ENCODE results near the gene TRANK1. TPM values are rescaled to one million over a fixed set of nuclear protein-coding genes. Genes with fewer than 3 reads are reported as not detected.

Gene TRANK1
- total RNA-seq = 2.1 and 2.3 TPM in 2 replicates

DNA sequence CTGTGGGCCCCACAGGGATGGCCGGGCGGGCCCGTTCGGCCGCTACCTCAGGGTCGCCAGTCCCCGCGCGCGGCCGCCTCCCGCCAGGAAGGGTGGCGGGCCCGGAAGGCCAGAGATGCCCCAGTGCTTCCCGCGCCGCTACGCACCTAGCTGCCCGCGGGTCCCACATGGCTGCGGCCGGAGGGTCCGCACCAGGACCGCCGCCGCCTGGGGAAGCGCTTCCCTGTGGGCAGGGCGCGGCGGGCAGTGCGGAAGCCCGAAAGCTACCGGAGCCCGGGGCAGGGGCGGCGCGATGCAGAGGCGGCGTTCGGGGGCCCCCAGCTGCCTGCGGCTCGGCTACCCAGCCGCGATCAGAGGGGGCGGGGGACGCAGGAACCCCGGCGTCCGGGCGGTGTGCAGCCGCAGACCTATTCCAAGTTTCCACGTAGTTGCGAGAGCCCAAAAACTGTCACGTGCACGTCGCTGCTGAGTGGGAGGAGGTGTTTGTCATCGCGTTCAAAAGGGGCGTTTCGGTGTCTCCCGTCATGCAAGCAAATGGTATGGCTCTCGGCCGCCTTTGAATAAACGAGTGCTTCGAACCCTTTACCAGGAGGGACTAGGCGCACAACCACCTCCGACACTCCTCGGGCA, at the start of gene TRANK1:
Gene TRANK1, minus strand, starts transcription at position 414 of the 630 bp plus-strand sequence. Its CDS starts 245 bp downstream, at position 169.
- no peak within 1 kb of the TSS for H3K27ac Mint-ChIP-seq
- peaks cover 11% of the 10 kb centered on the region for H3K36me3 Mint-ChIP-seq (ENCODE audit: low read depth)
- intact Hi-C loops (cut with micrococcal nuclease) = loop anchor here (1.0 to 2.0 kb wide), 4 partner anchors 14 to 68 kb away; no protein-coding TSS in a partner anchor
- peak within 1 kb of the TSS; percentile 77 for H3K4me3 Mint-ChIP-seq
- DNase-seq = peak; percentile 90
- peaks cover 18% of the 10 kb centered on the region for H3K27me3 Mint-ChIP-seq
- peaks cover 12% of the 10 kb centered on the region for H3K4me1 Mint-ChIP-seq
- peaks cover 17% of the 10 kb centered on the region for H3K9me3 Mint-ChIP-seq

DNA sequence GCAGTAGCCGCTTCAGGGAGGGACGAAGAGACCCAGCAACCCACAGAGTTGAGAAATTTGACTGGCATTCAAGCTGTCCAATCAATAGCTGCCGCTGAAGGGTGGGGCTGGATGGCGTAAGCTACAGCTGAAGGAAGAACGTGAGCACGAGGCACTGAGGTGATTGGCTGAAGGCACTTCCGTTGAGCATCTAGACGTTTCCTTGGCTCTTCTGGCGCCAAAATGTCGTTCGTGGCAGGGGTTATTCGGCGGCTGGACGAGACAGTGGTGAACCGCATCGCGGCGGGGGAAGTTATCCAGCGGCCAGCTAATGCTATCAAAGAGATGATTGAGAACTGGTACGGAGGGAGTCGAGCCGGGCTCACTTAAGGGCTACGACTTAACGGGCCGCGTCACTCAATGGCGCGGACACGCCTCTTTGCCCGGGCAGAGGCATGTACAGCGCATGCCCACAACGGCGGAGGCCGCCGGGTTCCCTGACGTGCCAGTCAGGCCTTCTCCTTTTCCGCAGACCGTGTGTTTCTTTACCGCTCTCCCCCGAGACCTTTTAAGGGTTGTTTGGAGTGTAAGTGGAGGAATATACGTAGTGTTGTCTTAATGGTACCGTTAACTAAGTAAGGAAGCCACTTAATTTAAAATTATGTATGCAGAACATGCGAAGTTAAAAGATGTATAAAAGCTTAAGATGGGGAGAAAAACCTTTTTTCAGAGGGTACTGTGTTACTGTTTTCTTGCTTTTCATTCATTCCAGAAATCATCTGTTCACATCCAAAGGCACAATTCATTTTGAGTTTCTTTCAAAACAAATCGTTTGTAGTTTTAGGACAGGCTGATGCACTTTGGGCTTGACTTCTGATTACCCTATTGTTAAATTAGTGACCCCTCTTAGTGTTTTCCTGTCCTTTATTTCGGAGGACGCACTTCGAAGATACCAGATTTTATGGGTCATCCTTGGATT, 48.8 kb upstream of the TRANK1 start, which contains the start of gene MLH1:
Gene MLH1, plus strand, starts transcription at position 193 of the 958 bp plus-strand sequence. Its CDS starts 30 bp downstream, at position 223.
- Mint-ChIP-seq H3K27ac (no peak within 1 kb of the TSS), H3K36me3 (ENCODE audit: low read depth) (peaks cover 43% of the 10 kb centered on the region), H3K4me1 (peaks cover 38% of the 10 kb centered on the region), H3K9me3 (peaks cover 3% of the 10 kb centered on the region), H3K4me3 (no peak within 1 kb of the TSS), H3K27me3 (no peaks in the 10 kb centered on the region)
- intact Hi-C loops (cut with micrococcal nuclease) = loop anchor here (1.0 to 2.0 kb wide), 3 partner anchors 81 to 1143 kb away; partner anchors contain the start of gene ACAA1
- DNase-seq = peak; percentile 100

DNA sequence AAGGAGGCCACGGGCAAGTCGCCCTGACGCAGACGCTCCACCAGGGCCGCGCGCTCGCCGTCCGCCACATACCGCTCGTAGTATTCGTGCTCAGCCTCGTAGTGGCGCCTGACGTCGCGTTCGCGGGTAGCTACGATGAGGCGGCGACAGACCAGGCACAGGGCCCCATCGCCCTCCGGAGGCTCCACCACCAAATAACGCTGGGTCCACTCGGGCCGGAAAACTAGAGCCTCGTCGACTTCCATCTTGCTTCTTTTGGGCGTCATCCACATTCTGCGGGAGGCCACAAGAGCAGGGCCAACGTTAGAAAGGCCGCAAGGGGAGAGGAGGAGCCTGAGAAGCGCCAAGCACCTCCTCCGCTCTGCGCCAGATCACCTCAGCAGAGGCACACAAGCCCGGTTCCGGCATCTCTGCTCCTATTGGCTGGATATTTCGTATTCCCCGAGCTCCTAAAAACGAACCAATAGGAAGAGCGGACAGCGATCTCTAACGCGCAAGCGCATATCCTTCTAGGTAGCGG, 48.0 kb upstream of the TRANK1 start, which contains the start of gene EPM2AIP1:
Gene EPM2AIP1, minus strand, starts transcription at position 326 of the 520 bp plus-strand sequence. Its CDS starts 54 bp downstream, at position 272.
- Mint-ChIP-seq H3K27me3 (no peaks in the 10 kb centered on the region), H3K9me3 (peaks cover 4% of the 10 kb centered on the region), H3K36me3 (ENCODE audit: low read depth) (peaks cover 43% of the 10 kb centered on the region), H3K27ac (no peak within 1 kb of the TSS), H3K4me3 (no peak within 1 kb of the TSS), H3K4me1 (peaks cover 43% of the 10 kb centered on the region)
- DNase-seq = no peak
- intact Hi-C loops (cut with micrococcal nuclease) = loop anchor here (1.0 to 2.0 kb wide), 5 partner anchors 35 to 1144 kb away; partner anchors contain the start of gene ACAA1

DNA sequence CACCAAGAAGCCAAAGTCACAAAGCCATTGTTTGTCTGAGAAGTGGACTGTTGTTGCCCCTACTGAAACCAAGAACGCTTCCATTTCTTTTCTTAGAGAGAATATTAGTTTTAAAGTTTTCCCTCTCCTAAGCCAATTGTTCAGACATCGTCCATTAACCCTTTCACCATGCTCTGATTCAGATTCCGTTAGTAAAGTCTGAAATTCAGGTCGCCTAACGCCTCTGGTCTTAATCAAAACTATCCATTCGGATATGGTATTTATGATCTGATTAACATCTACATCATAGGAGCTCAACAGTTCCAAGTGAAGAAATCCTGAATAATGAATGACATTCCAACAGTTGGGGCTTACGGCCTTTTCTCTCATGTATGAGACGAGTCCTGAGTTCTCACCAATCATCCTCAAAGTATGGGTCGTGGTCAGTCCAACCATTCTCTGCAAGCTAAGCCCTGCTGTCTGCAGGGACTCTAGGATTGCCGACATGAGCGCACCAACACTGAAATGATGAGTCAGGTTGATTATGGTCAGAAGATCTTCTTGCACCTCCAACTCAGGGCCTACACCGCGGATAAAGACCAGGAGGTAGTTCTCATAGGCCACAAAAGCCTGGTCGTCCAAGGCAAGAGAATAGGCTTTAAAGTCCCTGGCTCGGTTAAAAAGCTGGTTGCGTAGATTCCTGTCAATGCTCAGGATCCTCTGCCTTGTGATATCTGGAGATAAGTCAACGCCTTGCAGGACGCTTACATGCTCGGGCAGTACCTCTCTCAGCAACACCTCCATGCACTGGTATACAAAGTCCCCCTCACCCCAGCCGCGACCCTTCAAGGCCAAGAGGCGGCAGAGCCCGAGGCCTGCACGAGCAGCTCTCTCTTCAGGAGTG, 47.3 kb upstream of the TRANK1 start:
- peaks cover 42% of the 10 kb centered on the region for H3K36me3 Mint-ChIP-seq (ENCODE audit: low read depth)
- H3K27me3 Mint-ChIP-seq = no peaks in the 10 kb centered on the region
- H3K4me3 Mint-ChIP-seq = no peak overlapping the region
- peaks cover 44% of the 10 kb centered on the region for H3K4me1 Mint-ChIP-seq
- DNase-seq = peak; percentile 55
- H3K9me3 Mint-ChIP-seq = peaks cover 5% of the 10 kb centered on the region
- no peak overlapping the region for H3K27ac Mint-ChIP-seq
- intact Hi-C loops (cut with micrococcal nuclease) = loop anchor here (1.0 to 2.0 kb wide), 3 partner anchors 34 to 1145 kb away; partner anchors contain the start of gene ACAA1

DNA sequence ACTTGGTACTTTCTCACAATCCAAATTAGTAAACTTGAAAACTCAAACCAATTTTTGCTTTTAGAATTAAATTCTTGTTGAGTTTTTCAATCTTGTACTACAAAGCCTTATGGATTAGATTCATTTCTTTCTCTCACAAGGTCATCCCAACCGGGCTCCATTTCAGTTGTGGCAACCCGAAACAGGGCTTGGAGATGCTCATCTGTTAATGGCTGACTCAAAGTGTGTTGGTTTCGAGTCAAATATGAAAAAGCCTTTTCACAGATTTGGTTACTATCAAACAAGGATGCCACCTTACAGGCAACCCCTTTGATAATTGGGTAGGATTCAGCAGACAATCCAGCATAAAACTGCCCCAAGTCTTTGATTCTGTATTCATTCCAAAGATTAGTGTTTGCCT, 46.3 kb upstream of the TRANK1 start:
- no peaks in the 10 kb centered on the region for H3K27me3 Mint-ChIP-seq
- H3K4me1 Mint-ChIP-seq = peaks cover 41% of the 10 kb centered on the region
- peaks cover 5% of the 10 kb centered on the region for H3K9me3 Mint-ChIP-seq
- no peak overlapping the region for H3K27ac Mint-ChIP-seq
- peaks cover 38% of the 10 kb centered on the region for H3K36me3 Mint-ChIP-seq (ENCODE audit: low read depth)
- H3K4me3 Mint-ChIP-seq = no peak overlapping the region
- intact Hi-C loops (cut with micrococcal nuclease) = no loop called here
- DNase-seq = peak; percentile 72

DNA sequence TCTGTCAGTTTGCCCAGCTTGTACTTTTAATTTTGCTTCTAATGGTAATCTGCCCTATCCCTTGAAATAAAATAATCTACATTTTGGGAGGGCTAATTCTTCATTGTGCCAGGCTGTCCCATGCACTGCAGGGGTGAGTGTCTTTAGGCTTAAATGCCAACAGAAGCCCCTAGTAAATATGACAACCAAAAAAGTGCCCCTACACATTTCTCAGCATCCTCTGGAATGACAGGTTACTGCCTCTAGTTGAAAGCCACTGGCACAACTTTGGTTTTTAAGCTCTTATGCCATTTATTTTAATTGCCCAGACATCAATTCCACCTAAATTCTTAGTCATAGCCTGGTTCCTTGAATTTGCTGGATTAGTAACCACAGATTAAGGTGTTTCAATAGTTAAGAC, 44.7 kb upstream of the TRANK1 start:
- Mint-ChIP-seq H3K4me1 (peaks cover 42% of the 10 kb centered on the region), H3K27me3 (no peaks in the 10 kb centered on the region), H3K36me3 (ENCODE audit: low read depth) (peaks cover 52% of the 10 kb centered on the region), H3K27ac (no peak overlapping the region), H3K4me3 (peak overlapping the region; percentile 70), H3K9me3 (peaks cover 5% of the 10 kb centered on the region)
- intact Hi-C loops (cut with micrococcal nuclease) = no loop called here
- no peak for DNase-seq

DNA sequence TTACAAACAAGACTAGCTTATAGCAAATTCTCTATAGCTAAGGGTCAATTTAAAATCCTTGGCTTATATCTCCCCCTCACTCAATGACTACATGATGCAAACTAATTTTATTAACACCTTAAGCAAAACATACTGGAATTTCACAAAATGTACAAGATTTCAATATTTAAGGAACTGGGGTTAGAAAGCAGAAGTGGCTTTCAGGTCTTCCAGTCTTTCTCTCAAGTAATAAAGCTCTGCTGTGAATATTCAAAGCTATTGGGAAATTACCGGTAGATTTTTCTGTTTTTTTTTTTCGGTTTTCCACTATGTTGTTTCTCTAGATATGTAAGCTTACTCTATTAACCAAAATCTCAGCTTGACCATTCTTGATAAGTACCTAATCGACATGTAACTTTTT, 44.2 kb upstream of the TRANK1 start:
- no peak for DNase-seq
- Mint-ChIP-seq H3K4me1 (peaks cover 39% of the 10 kb centered on the region), H3K27ac (no peak overlapping the region), H3K4me3 (peak overlapping the region; percentile 70), H3K9me3 (peaks cover 5% of the 10 kb centered on the region), H3K36me3 (ENCODE audit: low read depth) (peaks cover 53% of the 10 kb centered on the region), H3K27me3 (no peaks in the 10 kb centered on the region)
- intact Hi-C loops (cut with micrococcal nuclease) = no loop called here

DNA sequence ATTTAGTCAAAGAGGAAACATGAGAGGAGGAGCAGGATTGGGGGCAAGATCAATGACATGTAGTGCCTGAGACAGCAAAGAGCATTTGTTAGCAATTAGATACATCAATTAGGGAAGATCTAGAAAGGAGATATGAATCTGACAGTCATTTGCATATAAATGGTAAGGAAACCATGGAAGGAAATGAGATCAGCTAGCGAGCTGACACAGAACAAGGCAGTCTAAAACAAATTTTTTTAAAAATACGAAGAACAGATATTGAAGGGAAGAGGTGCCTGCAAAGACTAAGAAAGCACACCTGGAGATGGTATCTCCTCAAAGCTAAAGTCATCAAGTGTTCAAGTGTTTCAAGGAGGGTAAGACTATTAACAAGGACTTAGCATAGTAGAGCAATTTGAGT, 43.5 kb upstream of the TRANK1 start:
- peak overlapping the region; percentile 9 for H3K27ac Mint-ChIP-seq
- peaks cover 5% of the 10 kb centered on the region for H3K9me3 Mint-ChIP-seq
- peaks cover 60% of the 10 kb centered on the region for H3K36me3 Mint-ChIP-seq (ENCODE audit: low read depth)
- DNase-seq = peak; percentile 55
- peak overlapping the region; percentile 73 for H3K4me3 Mint-ChIP-seq
- H3K27me3 Mint-ChIP-seq = no peaks in the 10 kb centered on the region
- intact Hi-C loops (cut with micrococcal nuclease) = no loop called here
- H3K4me1 Mint-ChIP-seq = peaks cover 39% of the 10 kb centered on the region

DNA sequence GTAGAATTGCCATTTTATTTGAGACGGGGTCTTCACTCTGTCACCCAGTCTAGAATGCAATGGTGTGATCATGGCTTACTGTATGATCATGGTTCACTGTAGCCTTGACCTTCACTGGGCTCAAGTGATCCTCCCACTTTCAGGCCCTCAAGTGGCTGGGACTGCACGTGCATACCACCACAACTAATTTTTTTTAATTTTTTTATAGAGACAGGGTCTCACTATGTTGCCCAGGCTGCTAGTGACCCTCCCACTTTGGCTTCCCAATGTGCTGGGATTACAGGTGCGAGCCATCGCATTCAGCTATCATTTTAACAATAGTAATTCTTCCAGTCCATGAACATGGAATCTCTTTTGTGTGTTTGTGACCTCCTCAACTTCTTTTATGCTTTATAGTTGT, 36.2 kb upstream of the TRANK1 start:
- H3K9me3 Mint-ChIP-seq = peaks cover 14% of the 10 kb centered on the region
- intact Hi-C loops (cut with micrococcal nuclease) = no loop called here
- no peak for DNase-seq
- H3K27ac Mint-ChIP-seq = no peak overlapping the region
- H3K36me3 Mint-ChIP-seq (ENCODE audit: low read depth) = peaks cover 69% of the 10 kb centered on the region
- H3K4me1 Mint-ChIP-seq = peaks cover 2% of the 10 kb centered on the region
- H3K27me3 Mint-ChIP-seq = no peaks in the 10 kb centered on the region
- no peak overlapping the region for H3K4me3 Mint-ChIP-seq

DNA sequence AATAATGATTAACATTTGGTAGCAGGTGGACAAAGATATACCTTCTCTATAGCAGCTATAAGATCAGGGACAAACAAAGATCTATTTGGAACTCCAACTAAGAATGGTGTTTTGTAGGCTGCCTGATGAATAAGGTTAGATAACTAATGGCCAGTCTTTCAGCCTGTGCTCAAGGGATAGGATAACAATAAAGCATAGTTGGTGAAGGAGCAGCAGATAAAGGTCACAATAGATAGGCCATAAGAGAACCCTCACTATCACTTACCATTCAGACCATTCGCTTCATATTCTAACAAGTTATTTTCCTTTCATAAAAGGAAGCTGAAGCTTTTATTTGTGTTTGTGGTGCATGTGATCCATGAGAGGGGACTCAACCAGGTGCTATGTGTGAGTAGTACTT, 28.3 kb upstream of the TRANK1 start:
- Mint-ChIP-seq H3K27me3 (no peaks in the 10 kb centered on the region), H3K27ac (no peak overlapping the region), H3K4me1 (peaks cover 23% of the 10 kb centered on the region), H3K4me3 (no peak overlapping the region), H3K36me3 (ENCODE audit: low read depth) (peaks cover 23% of the 10 kb centered on the region), H3K9me3 (peaks cover 4% of the 10 kb centered on the region)
- DNase-seq = no peak
- intact Hi-C loops (cut with micrococcal nuclease) = no loop called here

DNA sequence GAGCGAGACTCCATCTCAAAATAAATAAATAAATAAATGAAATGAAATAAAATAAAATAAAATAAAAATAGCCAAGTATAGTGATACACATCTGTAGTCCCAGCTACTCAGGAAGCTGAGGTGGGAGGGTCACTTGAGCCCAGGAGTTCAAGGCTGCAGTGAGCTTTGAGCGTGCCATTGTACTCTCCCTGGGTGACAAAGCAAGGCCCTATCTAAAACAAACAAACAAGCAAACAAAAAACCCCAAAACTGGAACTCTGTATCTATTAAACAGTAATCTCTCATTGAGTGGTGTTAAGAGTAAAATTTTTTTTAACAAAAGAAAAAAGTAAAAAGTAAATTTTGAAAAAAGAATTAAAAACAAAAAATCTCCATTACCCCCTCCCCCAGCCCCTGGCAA, 27.3 kb upstream of the TRANK1 start:
- intact Hi-C loops (cut with micrococcal nuclease) = no loop called here
- H3K27me3 Mint-ChIP-seq = no peaks in the 10 kb centered on the region
- no peak overlapping the region for H3K27ac Mint-ChIP-seq
- no peak overlapping the region for H3K4me3 Mint-ChIP-seq
- DNase-seq = no peak
- H3K4me1 Mint-ChIP-seq = peaks cover 23% of the 10 kb centered on the region
- H3K9me3 Mint-ChIP-seq = peaks cover 4% of the 10 kb centered on the region
- H3K36me3 Mint-ChIP-seq (ENCODE audit: low read depth) = peaks cover 21% of the 10 kb centered on the region

DNA sequence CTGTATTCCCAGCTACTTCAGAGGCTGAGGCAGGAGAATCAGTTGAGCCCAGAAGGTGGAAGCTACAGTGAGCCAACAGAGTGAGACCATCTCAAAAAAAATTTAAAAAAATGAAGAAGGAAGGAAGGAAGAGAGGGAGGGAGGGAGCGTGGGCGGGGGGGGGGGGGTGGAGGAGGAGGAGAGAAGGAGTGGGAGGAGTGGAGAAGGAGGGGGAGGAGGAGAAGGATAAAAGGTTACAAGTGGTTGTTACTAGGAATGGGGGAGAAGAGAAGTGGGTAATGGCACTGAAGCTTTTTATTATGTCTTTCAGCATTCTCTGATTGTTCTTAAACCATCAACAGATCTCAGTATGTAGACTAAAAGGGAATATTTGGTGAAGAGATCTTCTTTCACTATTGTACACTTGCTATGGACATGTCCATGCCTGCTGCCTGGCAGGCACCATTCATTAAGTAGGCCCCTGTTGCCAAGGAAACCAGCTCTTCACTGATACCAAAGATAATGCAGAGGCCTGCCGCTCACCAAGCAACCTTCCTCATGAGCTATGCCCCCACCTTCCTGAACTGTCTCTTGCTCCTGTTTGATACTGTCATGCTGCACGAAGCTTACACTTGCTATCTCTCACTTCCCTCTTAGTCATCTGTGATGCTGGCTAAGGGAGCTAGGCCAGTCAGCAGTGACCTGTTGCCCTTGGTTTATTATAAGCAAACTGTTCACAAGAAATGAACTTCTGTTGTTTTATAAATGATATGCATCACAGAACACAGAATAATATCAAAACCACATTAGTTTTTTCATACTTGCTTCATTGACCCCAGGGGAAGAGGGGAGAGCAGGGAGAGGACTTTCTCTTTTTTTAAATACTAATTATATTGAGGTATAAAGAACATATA, 24.9 kb upstream of the TRANK1 start:
- no peaks in the 10 kb centered on the region for H3K27me3 Mint-ChIP-seq
- peak overlapping the region; percentile 71 for H3K27ac Mint-ChIP-seq
- H3K36me3 Mint-ChIP-seq (ENCODE audit: low read depth) = peaks cover 9% of the 10 kb centered on the region
- H3K4me1 Mint-ChIP-seq = peaks cover 23% of the 10 kb centered on the region
- H3K9me3 Mint-ChIP-seq = peaks cover 4% of the 10 kb centered on the region
- intact Hi-C loops (cut with micrococcal nuclease) = no loop called here
- peak; percentile 81 for DNase-seq
- H3K4me3 Mint-ChIP-seq = peak overlapping the region; percentile 21
